AG04449 (cell line): ENCODE results near the gene KIAA0825.

Experiments used
- CTCF ChIA-PET: fragments of 350-600 bp; formaldehyde crosslinking; extraction: SDS; loops from one replicate; lab custom pipeline; 2021; ENCODE audit warnings: antibody characterized with exemption; lab: Yijun Ruan, JAX
- POLR2A ChIA-PET: fragments of 400-600, 350-600 bp; formaldehyde crosslinking; extraction: SDS; loops from one replicate; lab custom pipeline; 2020; ENCODE audit warnings: antibody characterized with exemption, inconsistent platforms; lab: Yijun Ruan, JAX
- DNase-seq: peaks from one replicate; pipeline ENCODE4 v3.0.0-alpha.2; 2010; ENCODE audit warnings: low read depth, low spot score
- H3K4me3 ChIP-seq: 2 replicates; pipeline ENCODE4 v1.5.1; 2011; ENCODE audit warnings: low read depth, mild to moderate bottlenecking, control low read depth, low read length
- CTCF ChIP-seq: IDR thresholded peaks from one replicate; pipeline ENCODE4 v1.5.1; 2011; ENCODE audit warnings: mild to moderate bottlenecking, moderate library complexity, low read length, control low read depth, inconsistent platforms; ENCODE audit not compliant: insufficient read depth; ENCODE audit errors: missing control alignments

KIAA0825 gene

GRCh38 chr5:94396687-94397086 is 221.7 kb downstream of the KIAA0825 start:
- CTCF ChIA-PET = no interaction called here
- TF ChIP-seq CTCF = no peak
- no peak overlapping the region for H3K4me3 ChIP-seq
- POLR2A ChIA-PET = no interaction called here
- no peak for DNase-seq

DNA sequence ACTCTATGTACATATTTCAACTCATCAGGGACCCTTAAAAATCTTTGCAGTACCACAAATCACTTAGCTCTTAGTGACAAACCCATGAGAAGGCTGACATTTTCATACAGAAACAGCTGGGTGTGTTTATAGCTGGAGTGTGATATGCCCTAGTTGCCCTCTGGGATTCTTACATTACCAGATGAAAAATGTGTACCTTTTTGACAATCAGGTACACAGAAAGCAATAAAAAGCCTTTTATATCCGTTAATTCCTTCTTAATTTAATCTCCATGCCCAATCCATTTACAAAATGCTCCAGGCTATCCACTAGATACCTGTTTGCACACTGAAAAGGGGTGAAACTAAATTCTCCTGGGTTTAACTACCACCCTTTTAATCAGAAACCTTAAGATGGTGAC is 222.9 kb downstream of the KIAA0825 start:
- POLR2A ChIA-PET = no interaction called here
- H3K4me3 ChIP-seq = no peak overlapping the region
- CTCF ChIA-PET = no interaction called here
- no peak for TF ChIP-seq CTCF
- no peak for DNase-seq

GRCh38 chr5:94391996-94392395 is 226.4 kb downstream of the KIAA0825 start:
- no peak overlapping the region for H3K4me3 ChIP-seq
- no peak for TF ChIP-seq CTCF
- DNase-seq = no peak
- ChIA-PET POLR2A (no interaction called here), CTCF (no interaction called here)

- H3K4me3 ChIP-seq = no peak overlapping the region
- no peak for TF ChIP-seq CTCF
- POLR2A ChIA-PET = no interaction called here
- CTCF ChIA-PET = no interaction called here
- no peak for DNase-seq
These were observed 228.9 kb downstream of the KIAA0825 start for GRCh38 chr5:94389515-94389899.

- ChIA-PET POLR2A (no interaction called here), CTCF (no interaction called here)
- no peak for TF ChIP-seq CTCF
- no peak for DNase-seq
- H3K4me3 ChIP-seq = no peak overlapping the region
These were observed 229.5 kb downstream of the KIAA0825 start for GRCh38 chr5:94388773-94389514.

GRCh38 chr5:94385767-94386166 is 232.6 kb downstream of the KIAA0825 start:
- DNase-seq = no peak
- no peak overlapping the region for H3K4me3 ChIP-seq
- ChIA-PET POLR2A (no interaction called here), CTCF (no interaction called here)
- TF ChIP-seq CTCF = no peak
